Body of pancreas (tissue), 4 donors: ENCODE results near the gene VEGFB. TPM values are rescaled to one million over a fixed set of nuclear protein-coding genes. Genes with fewer than 3 reads are reported as not detected.

ENCODE experiments used
- ATAC-seq: fragments of 150-250 bp; one replicate; pipeline ENCODE4 v1.9.1; 2016
- DNase-seq, 4 donors: peaks; one replicate each; pipeline ENCODE4 v3.0.0-alpha.2; 2019
- H3K27ac ChIP-seq, 4 donors: fragments of 200-600 bp; sonication (generic); 1 replicate in 3 of 4; 2 replicates in 1 of 4; pipeline versions ENCODE4 v1.5.1 to v1.6.1; 2016 to 2019; ENCODE audit warnings: mild to moderate bottlenecking in 1 of 4, mixed read lengths in 1 of 4, moderate library complexity in 1 of 4
- H3K27me3 ChIP-seq, 2 donors: fragments of 200-600 bp; sonication (generic); one replicate each; pipeline ENCODE4 v1.6.0; 2016; ENCODE audit warnings: mild to moderate bottlenecking in 1 of 2
- H3K36me3 ChIP-seq, 2 donors: fragments of 200-600 bp; sonication (generic); replicated peaks in 1 of 2; 2 replicates each; pipeline ENCODE4 v1.5.1; 2016; ENCODE audit warnings: low read depth in 2 of 2; ENCODE audit not compliant: insufficient read depth in 1 of 2
- H3K4me1 ChIP-seq: fragments of 200-600 bp; sonication (generic); one replicate; pipeline ENCODE4 v1.6.0; 2016
- H3K4me3 ChIP-seq, 2 donors: fragments of 200-600 bp; sonication (generic); 1 replicate in 1 of 2; 2 replicates in 1 of 2; pipeline ENCODE4 v1.5.1; 2016 to 2019
- H3K9me3 ChIP-seq, 3 donors: fragments of 200-600 bp; sonication (generic); 1 replicate in 2 of 3; 2 replicates in 1 of 3; pipeline ENCODE4 v1.5.1; 2016
- CTCF ChIP-seq, 7 experiments: fragments of 450-650 bp in 4 of 7; fragments of 200-600 bp in 3 of 7; sonication (generic) in 3 of 7; IDR thresholded peaks; one replicate each; pipeline ENCODE4 v1.5.1; 2016 to 2019; ENCODE audit warnings: antibody characterized with exemption in 7 of 7
- POLR2A ChIP-seq, 3 donors: fragments of 450-650 bp; IDR thresholded peaks; one replicate each; pipeline ENCODE4 v1.6.1; 2016; ENCODE audit warnings: antibody characterized with exemption in 3 of 3, mild to moderate bottlenecking in 2 of 3
- WGBS, 2 donors: methylation state at CpG; one replicate each; pipeline ENCODE4 v1.1.5; 2017; 5-methylcytosine and 5-hydroxymethylcytosine counted together
- intact Hi-C: fragments of 100-400 bp; cut with DNase I; formaldehyde crosslinking; loops from one replicate; pipeline ENCODE4 v1.15.1; 2023
- total RNA-seq, 2 donors: library from RNA; depleted of rRNA; stranded (reverse); fragments of >200 nt; gene quantifications; one replicate each; pipeline ENCODE4 v1.1.0, GENCODE V29; 2016

VEGFB gene
- total RNA-seq, 2 donors from 2014 or later, result 32.4 to 108 TPM

DNA sequence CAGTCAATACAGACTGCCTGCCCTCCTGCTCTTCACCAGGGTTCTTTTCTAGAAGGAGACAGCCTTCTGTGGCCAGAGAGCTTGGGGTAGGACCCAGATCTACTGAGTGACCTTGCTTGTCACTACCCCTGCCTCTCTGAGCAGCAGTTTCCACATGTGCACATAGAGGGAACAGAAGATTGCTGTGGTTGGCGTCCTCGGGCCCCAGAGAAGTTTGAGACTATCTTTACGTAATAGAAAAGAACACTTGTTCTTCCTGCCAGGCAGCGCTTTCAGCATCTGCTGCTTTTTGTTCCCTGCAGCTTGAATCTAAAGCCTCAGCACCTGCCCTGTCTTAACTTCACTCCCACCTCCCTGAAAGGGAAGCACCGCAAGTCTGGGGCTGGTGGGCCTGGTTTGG lies 4.6 kb downstream of the VEGFB start:
- H3K9me3 ChIP-seq, result no peaks in the 10 kb centered on the region
- TF ChIP-seq POLR2A (IDR thresholded peaks at IDR 0.05) (peak in 1 of 3 donors; percentile 24), CTCF (IDR thresholded peaks at IDR 0.05) (no peak)
- H3K27me3 ChIP-seq, result no peaks in the 10 kb centered on the region
- intact Hi-C loops, result no loop called here
- WGBS, 2 donors, result 59 to 68% methylated on average over 5 of the region's 5 CpGs
- no peak for ATAC-seq
- H3K27ac ChIP-seq, result peak overlapping the region; percentile 84 to 100 (median 98)
- no peak overlapping the region for H3K4me3 ChIP-seq
- peaks cover 74% of the 10 kb centered on the region for H3K4me1 ChIP-seq
- no peaks in the 10 kb centered on the region for H3K36me3 ChIP-seq
- DNase-seq, result peak in 1 of 4 donors; percentile 44

GRCh38 chr11:64239662-64240434 lies 5.5 kb downstream of the VEGFB start:
- intact Hi-C loops, result no loop called here
- TF ChIP-seq CTCF (IDR thresholded peaks at IDR 0.05) (no peak), POLR2A (IDR thresholded peaks at IDR 0.05) (no peak)
- Histone ChIP-seq H3K4me3 (no peak overlapping the region), H3K9me3 (no peaks in the 10 kb centered on the region), H3K4me1 (peaks cover 80% of the 10 kb centered on the region), H3K27ac (peak overlapping the region; percentile 98 to 100 (median 100)), H3K27me3 (no peaks in the 10 kb centered on the region), H3K36me3 (no peaks in the 10 kb centered on the region)
- 67 to 85% methylated on average over 8 to 11 of the region's 11 CpGs for WGBS, 2 donors
- no peak for ATAC-seq
- DNase-seq, result peak in 1 of 4 donors; percentile 74

- intact Hi-C loops, result no loop called here
- peak within 1 kb of the TSS; percentile 98 to 100 (median 100) for H3K27ac ChIP-seq
- H3K9me3 ChIP-seq, result no peaks in the 10 kb centered on the region
- DNase-seq (peak; percentile 98), ATAC-seq (peak; percentile 72)
- H3K27me3 ChIP-seq, result no peaks in the 10 kb centered on the region
- peak within 1 kb of the TSS; percentile 78 to 85 for H3K4me3 ChIP-seq
- WGBS, 2 donors, result 1 to 5% methylated on average over 14 to 48 of the region's 58 CpGs
- TF ChIP-seq POLR2A (IDR thresholded peaks at IDR 0.05) (peak; percentile 89 to 97 (median 96)), CTCF (IDR thresholded peaks at IDR 0.05) (peak in 2 of 7 experiments; percentile 17 to 23)
- H3K4me1 ChIP-seq, result peaks cover 78% of the 10 kb centered on the region
- H3K36me3 ChIP-seq, result no peaks in the 10 kb centered on the region
Observed at GRCh38 chr11:64240435-64241240, 6.3 kb downstream of the VEGFB start, which contains the start of gene FKBP2. Gene FKBP2, plus strand, starts transcription at chr11:64241095. Its CDS starts 1,293 bp downstream, at chr11:64242388.

GRCh38 chr11:64241241-64241490 lies 6.8 kb downstream of the VEGFB start:
- Histone ChIP-seq H3K9me3 (no peaks in the 10 kb centered on the region), H3K27me3 (no peaks in the 10 kb centered on the region), H3K36me3 (no peaks in the 10 kb centered on the region), H3K4me1 (peaks cover 73% of the 10 kb centered on the region), H3K27ac (peak overlapping the region; percentile 98 to 100 (median 100)), H3K4me3 (peak overlapping the region; percentile 6 to 53)
- WGBS, 2 donors, result 0 to 1% methylated on average over 13 to 21 of the region's 24 CpGs
- ATAC-seq (peak; percentile 80), DNase-seq (peak in 2 of 4 donors; percentile 100)
- no peak for TF ChIP-seq CTCF (IDR thresholded peaks at IDR 0.05)
- TF ChIP-seq POLR2A (IDR thresholded peaks at IDR 0.05), result no peak
- intact Hi-C loops, result no loop called here
